A204.1 (cell line): ENCODE data around the gene FCHSD2.
A peak's percentile ranks its signal among the peaks of the same experiment; 100 is the strongest.
"Not testable (repeated sequence)": the region's sequence is repeated elsewhere in the genome, so short reads cannot be mapped to it uniquely, and the experiment has no call there.

Source experiments
- FAIRE-seq: peaks from 2 replicates; lab custom pipeline; 2012; peaks lifted over from hg19 to GRCh38; lab: Jason Lieb, UNC

Gene FCHSD2

GRCh38 chr11:73116636-73117035, 25.5 kb downstream of the FCHSD2 start:
- no peak for FAIRE-seq

- no peak for FAIRE-seq
Observed at GRCh38 chr11:73114835-73115220, 27.3 kb downstream of the FCHSD2 start.

GRCh38 chr11:73114110-73114834, 27.8 kb downstream of the FCHSD2 start:
- FAIRE-seq, result no peak

GRCh38 chr11:73113426-73113825, 28.7 kb downstream of the FCHSD2 start:
- no peak for FAIRE-seq

- no peak for FAIRE-seq
Observed at GRCh38 chr11:73107597-73107996, 34.5 kb downstream of the FCHSD2 start.

- FAIRE-seq, result no peak
Observed at GRCh38 chr11:73106347-73106746, 35.8 kb downstream of the FCHSD2 start.

GRCh38 chr11:73100578-73100977, 41.5 kb downstream of the FCHSD2 start:
- FAIRE-seq, result no peak

- no peak for FAIRE-seq
Observed at GRCh38 chr11:73099512-73100266, 42.4 kb downstream of the FCHSD2 start.

- no peak for FAIRE-seq
Observed at GRCh38 chr11:73095613-73096012, 46.5 kb downstream of the FCHSD2 start.

GRCh38 chr11:73091521-73092305, 50.4 kb downstream of the FCHSD2 start:
- no peak for FAIRE-seq

GRCh38 chr11:73087730-73088129, 54.4 kb downstream of the FCHSD2 start:
- FAIRE-seq, result no peak

GRCh38 chr11:73085189-73085875, 56.8 kb downstream of the FCHSD2 start:
- FAIRE-seq, result no peak

- FAIRE-seq, result no peak
Observed at GRCh38 chr11:73078631-73079030, 63.5 kb downstream of the FCHSD2 start.

- no peak for FAIRE-seq
Observed at GRCh38 chr11:73077454-73077853, 64.7 kb downstream of the FCHSD2 start.

- FAIRE-seq, result peak; percentile 25
Observed at GRCh38 chr11:73074319-73074718, 67.8 kb downstream of the FCHSD2 start.

- no peak for FAIRE-seq
Observed at GRCh38 chr11:73072935-73073481, 69.1 kb downstream of the FCHSD2 start.

GRCh38 chr11:73070653-73071052, 71.5 kb downstream of the FCHSD2 start:
- FAIRE-seq, result no peak

GRCh38 chr11:73061857-73062424, 80.2 kb downstream of the FCHSD2 start:
- not testable (repeated sequence) for FAIRE-seq

GRCh38 chr11:73061434-73061833, 80.7 kb downstream of the FCHSD2 start:
- not testable (repeated sequence) for FAIRE-seq

- FAIRE-seq, result no peak
Observed at GRCh38 chr11:73059915-73060314, 82.2 kb downstream of the FCHSD2 start.

- FAIRE-seq, result no peak
Observed at GRCh38 chr11:73058989-73059674, 83.0 kb downstream of the FCHSD2 start.
